Peyer's patch (tissue), 4 donors: ENCODE measurements around the gene METTL21A.

Experiments used
- CTCF ChIP-seq, 6 experiments: fragments of 450-650 bp in 4 of 6; fragments of 200-600 bp in 2 of 6; sonication (generic) in 1 of 6; IDR thresholded peaks; one replicate each; pipeline ENCODE4 v1.5.1; 2017 to 2019; ENCODE audit warnings: antibody characterized with exemption in 6 of 6, mild to moderate bottlenecking in 3 of 6, moderate library complexity in 1 of 6
- POLR2A ChIP-seq, 2 donors: fragments of 450-650 bp; IDR thresholded peaks; one replicate each; pipeline ENCODE4 v1.5.1; 2017; ENCODE audit warnings: antibody characterized with exemption in 2 of 2, mild to moderate bottlenecking in 2 of 2, moderate library complexity in 2 of 2

GRCh38 chr2:207594264-207594663, 30.9 kb downstream of the METTL21A start:
- TF ChIP-seq CTCF (IDR thresholded peaks at IDR 0.05) (no peak), POLR2A (IDR thresholded peaks at IDR 0.05) (no peak)
